Measurements from ENCODE around the gene EMX1.

EMX1 gene

GRCh38 chr2:72961036-72961720 lies 43.9 kb downstream of the EMX1 start:
- Histone ChIP-seq H3K36me3 (ENCODE audit: control insufficient read depth in 2 of 2, insufficient read depth in 1 of 2, low read length in 2 of 2) (peaks cover 0 to 7% of the 10 kb centered on the region in 2 experiments; a peak in 1 of 3 replicates), H3K9me3 (ENCODE audit: control insufficient read depth, insufficient read depth, low read depth, low read length) (no peaks in the 10 kb centered on the region), H3K27ac (ENCODE audit: extremely low read depth, low read depth, low read length) (no peak overlapping the region), H3K4me3 (ENCODE audit: low read depth, low read length) (no peak overlapping the region), H3K4me1 (ENCODE audit: control insufficient read depth, insufficient read depth, low read length) (no peaks in the 10 kb centered on the region)
- POLR2A ChIA-PET = no interaction called here
- no peak for TF ChIP-seq ZNF175 (tag by site-specific recombination; IDR thresholded peaks at IDR 0.05)
- TF ChIP-seq, protein P1, sequence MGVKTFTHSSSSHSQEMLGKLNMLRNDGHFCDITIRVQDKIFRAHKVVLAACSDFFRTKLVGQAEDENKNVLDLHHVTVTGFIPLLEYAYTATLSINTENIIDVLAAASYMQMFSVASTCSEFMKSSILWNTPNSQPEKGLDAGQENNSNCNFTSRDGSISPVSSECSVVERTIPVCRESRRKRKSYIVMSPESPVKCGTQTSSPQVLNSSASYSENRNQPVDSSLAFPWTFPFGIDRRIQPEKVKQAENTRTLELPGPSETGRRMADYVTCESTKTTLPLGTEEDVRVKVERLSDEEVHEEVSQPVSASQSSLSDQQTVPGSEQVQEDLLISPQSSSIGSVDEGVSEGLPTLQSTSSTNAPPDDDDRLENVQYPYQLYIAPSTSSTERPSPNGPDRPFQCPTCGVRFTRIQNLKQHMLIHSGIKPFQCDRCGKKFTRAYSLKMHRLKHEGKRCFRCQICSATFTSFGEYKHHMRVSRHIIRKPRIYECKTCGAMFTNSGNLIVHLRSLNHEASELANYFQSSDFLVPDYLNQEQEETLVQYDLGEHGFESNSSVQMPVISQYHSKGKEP (tag by site-specific recombination; IDR thresholded peaks at IDR 0.05) = no peak
- CTCF ChIA-PET = interaction anchor here (0.6 to 0.7 kb wide), 3 partner anchors 13 to 652 kb away, joined by 3 to 5 read pairs (median 4); no protein-coding TSS in a partner anchor

DNA sequence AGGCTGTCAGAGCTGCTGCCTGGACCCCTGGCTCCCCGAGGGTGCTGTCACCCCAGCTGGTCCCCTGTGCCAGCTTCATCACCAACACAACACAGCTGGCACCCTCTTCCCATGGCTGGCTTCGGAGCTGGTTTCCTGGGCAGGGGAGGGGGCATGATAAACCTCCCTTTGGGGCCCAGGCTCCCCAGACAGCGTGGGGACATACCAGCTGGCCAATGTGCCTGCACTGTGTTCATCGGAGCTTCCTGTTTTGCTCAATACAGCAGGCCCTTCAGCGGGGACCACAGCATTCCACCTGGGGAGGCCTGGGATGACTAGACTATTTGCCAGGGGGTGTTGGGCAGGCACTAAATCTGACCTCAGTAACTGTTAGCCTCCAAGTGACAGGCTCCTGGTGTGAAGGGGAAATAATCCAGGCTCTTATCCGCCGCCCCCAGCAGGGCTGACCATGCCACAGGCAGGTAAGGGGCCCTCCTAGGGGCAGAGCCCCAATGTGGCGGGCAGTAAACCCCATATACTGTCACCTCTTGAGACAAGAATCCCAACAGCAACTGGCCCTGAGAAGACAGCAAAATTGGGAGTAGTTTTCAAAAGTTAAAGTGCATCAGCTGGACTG lies 44.6 kb downstream of the EMX1 start:
- no peak overlapping the region for H3K27ac ChIP-seq (ENCODE audit: extremely low read depth, low read depth, low read length)
- ChIA-PET CTCF (interaction anchor here (0.6 to 0.7 kb wide), 3 partner anchors 12 to 653 kb away, joined by 3 to 5 read pairs (median 4); no protein-coding TSS in a partner anchor), POLR2A (no interaction called here)
- no peaks in the 10 kb centered on the region for H3K9me3 ChIP-seq (ENCODE audit: control insufficient read depth, insufficient read depth, low read depth, low read length)
- no peak overlapping the region for H3K4me3 ChIP-seq (ENCODE audit: low read depth, low read length)
- TF ChIP-seq GLIS1 (tag by site-specific recombination; IDR thresholded peaks at IDR 0.05) (peak; percentile 53), ZNF155 (tag by site-specific recombination; IDR thresholded peaks at IDR 0.05) (no peak), ZIC2 (tag by site-specific recombination; IDR thresholded peaks at IDR 0.05) (peak; percentile 58; the same call in 1 of the 2 replicates)
- no peaks in the 10 kb centered on the region for H3K4me1 ChIP-seq (ENCODE audit: control insufficient read depth, insufficient read depth, low read length)
- H3K36me3 ChIP-seq (ENCODE audit: control insufficient read depth in 2 of 2, insufficient read depth in 1 of 2, low read length in 2 of 2) = peaks cover 0 to 10% of the 10 kb centered on the region in 2 experiments; a peak in 1 of 3 replicates

DNA sequence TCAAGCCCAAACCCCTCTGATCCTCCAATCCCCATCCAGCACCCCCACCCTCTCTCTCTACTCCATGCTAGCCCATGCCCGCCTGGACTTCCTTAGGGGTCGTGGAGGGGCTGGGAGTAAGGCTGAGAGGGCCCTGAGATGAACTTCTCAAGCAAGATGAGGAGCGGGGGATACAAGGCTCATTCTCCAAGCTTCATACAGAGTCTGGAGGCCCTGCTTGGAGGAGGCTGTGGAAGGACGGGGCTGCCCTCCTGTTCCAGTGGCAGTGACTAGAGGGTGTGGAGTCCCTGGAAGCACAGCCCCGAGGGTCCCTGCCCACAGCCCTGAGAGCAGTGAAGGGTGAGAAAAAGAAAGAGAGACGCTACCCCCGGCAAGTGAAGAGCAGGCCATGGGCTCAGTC lies 45.6 kb downstream of the EMX1 start:
- H3K36me3 ChIP-seq (ENCODE audit: control insufficient read depth in 2 of 2, insufficient read depth in 1 of 2, low read length in 2 of 2) = peaks cover 0 to 10% of the 10 kb centered on the region in 2 experiments; a peak in 1 of 3 replicates
- TF ChIP-seq ZNF280D (tag by site-specific recombination; IDR thresholded peaks at IDR 0.05) = no peak
- no peak for TF ChIP-seq WT1 (tag by site-specific recombination; IDR thresholded peaks at IDR 0.05)
- no peak for TF ChIP-seq KLF9 (tag by site-specific recombination; IDR thresholded peaks at IDR 0.05; ENCODE audit: low read depth)
- no peak for TF ChIP-seq ZFP3 (tag by site-specific recombination; IDR thresholded peaks at IDR 0.05; ENCODE audit: low read depth)
- TF ChIP-seq PRDM6 (tag by site-specific recombination; IDR thresholded peaks at IDR 0.05) = no peak
- H3K27ac ChIP-seq (ENCODE audit: extremely low read depth, low read depth, low read length) = no peak overlapping the region
- no peaks in the 10 kb centered on the region for H3K4me1 ChIP-seq (ENCODE audit: control insufficient read depth, insufficient read depth, low read length)
- ChIA-PET CTCF (interaction anchor here (0.6 to 1.3 kb wide), 2 partner anchors 11 to 347 kb away, joined by 7 to 8 read pairs; no protein-coding TSS in a partner anchor), POLR2A (no interaction called here)
- H3K9me3 ChIP-seq (ENCODE audit: control insufficient read depth, insufficient read depth, low read depth, low read length) = no peaks in the 10 kb centered on the region
- H3K4me3 ChIP-seq (ENCODE audit: low read depth, low read length) = no peak overlapping the region

Data from HEK293 (cell line).